GM19438 (cell line): Measurements from ENCODE around the gene SNX19.
"Not testable (repeated sequence)": the region's sequence is repeated elsewhere in the genome, so short reads cannot be mapped to it uniquely, and the experiment has no call there.

ENCODE experiments used
- ATAC-seq: cut with Tn5 transposase; IDR thresholded peaks from one replicate; pipeline ENCODE4 v1.9.1; 2021; ENCODE audit warnings: low read depth; ENCODE audit not compliant: unreplicated experiment

SNX19 gene

GRCh38 chr11:130874396-130874795 lies 41.9 kb downstream of the SNX19 start:
- no peak for ATAC-seq

GRCh38 chr11:130873761-130874160 lies 42.5 kb downstream of the SNX19 start:
- ATAC-seq: no peak

GRCh38 chr11:130872981-130873380 lies 43.3 kb downstream of the SNX19 start:
- ATAC-seq: no peak

- ATAC-seq: no peak
These were observed 43.8 kb downstream of the SNX19 start for GRCh38 chr11:130872513-130872912.

- ATAC-seq: no peak
These were observed 44.2 kb downstream of the SNX19 start for GRCh38 chr11:130872102-130872501.

- ATAC-seq: no peak
These were observed 44.7 kb downstream of the SNX19 start for GRCh38 chr11:130871616-130872015.

GRCh38 chr11:130868721-130869390 lies 47.4 kb downstream of the SNX19 start:
- ATAC-seq: no peak

GRCh38 chr11:130868086-130868710 lies 48.1 kb downstream of the SNX19 start:
- no peak for ATAC-seq

GRCh38 chr11:130866831-130867230 lies 49.4 kb downstream of the SNX19 start:
- no peak for ATAC-seq

- no peak for ATAC-seq
These were observed 50.5 kb downstream of the SNX19 start for GRCh38 chr11:130865774-130866114.

GRCh38 chr11:130865091-130865773 lies 51.0 kb downstream of the SNX19 start:
- no peak for ATAC-seq

GRCh38 chr11:130861902-130862860 lies 54.1 kb downstream of the SNX19 start:
- ATAC-seq: peak; percentile 66

- ATAC-seq: no peak
These were observed 55.0 kb downstream of the SNX19 start for GRCh38 chr11:130861283-130861682.

- ATAC-seq: no peak
These were observed 56.4 kb downstream of the SNX19 start for GRCh38 chr11:130859886-130860285.

- no peak for ATAC-seq
These were observed 58.1 kb downstream of the SNX19 start for GRCh38 chr11:130858215-130858614.

GRCh38 chr11:130855707-130856106 lies 60.6 kb downstream of the SNX19 start:
- not testable (repeated sequence) for ATAC-seq

- peak; percentile 75 for ATAC-seq
These were observed 61.8 kb downstream of the SNX19 start for GRCh38 chr11:130854483-130854882.

GRCh38 chr11:130852589-130852988 lies 63.7 kb downstream of the SNX19 start:
- ATAC-seq: no peak

GRCh38 chr11:130850185-130850944 lies 65.9 kb downstream of the SNX19 start:
- ATAC-seq: no peak

GRCh38 chr11:130849215-130849568 lies 67.1 kb downstream of the SNX19 start:
- no peak for ATAC-seq
